OCI-LY3 (cell line): Measurements from ENCODE around the gene ITGB1.
A peak's percentile ranks its signal among the peaks of the same experiment; 100 is the strongest.

Experiments
- H2AFZ ChIP-seq: fragments of 200-600, 300-600 bp; shearing (Covaris generic); 2 replicates; pipeline ENCODE4 v1.6.0; 2014; ENCODE audit warnings: antibody characterized with exemption, low read depth, low read length
- H3K27ac ChIP-seq: fragments of 200-600, 300-600 bp; sonication (generic); 2 replicates; pipeline ENCODE4 v1.5.1; 2014; ENCODE audit warnings: mild to moderate bottlenecking, low read length, moderate library complexity, mixed read lengths
- H3K27me3 ChIP-seq: fragments of 200-600, 300-600 bp; sonication (generic); 2 replicates; pipeline ENCODE4 v1.6.1; 2014; ENCODE audit warnings: low read depth, low read length, mixed read lengths
- H3K36me3 ChIP-seq: fragments of 200-600, 300-600 bp; sonication (generic); replicated peaks from 2 replicates; pipeline ENCODE3; 2014; ENCODE audit warnings: low read depth, low read length, mixed read lengths
- H3K4me1 ChIP-seq: fragments of 300-600, 200-600 bp; sonication (generic); 2 replicates; pipeline ENCODE4 v1.6.1; 2014; ENCODE audit warnings: low read length, mixed read lengths
- H3K4me2 ChIP-seq: fragments of 200-600, 300-600 bp; sonication (generic); 2 replicates; pipeline ENCODE4 v1.6.1; 2014; ENCODE audit warnings: low read length, mixed read lengths
- H3K4me3 ChIP-seq: fragments of 300-600, 200-600 bp; sonication (generic); 2 replicates; pipeline ENCODE4 v1.5.1; 2014; ENCODE audit warnings: antibody characterized with exemption, mild to moderate bottlenecking, low read length, moderate library complexity
- H3K79me2 ChIP-seq: fragments of 300-600, 200-600 bp; shearing (Covaris generic); 2 replicates; pipeline ENCODE4 v1.6.1; 2014; ENCODE audit warnings: mild to moderate bottlenecking, low read length, mixed read lengths
- H3K9ac ChIP-seq: fragments of 300-600, 200-600 bp; shearing (Covaris generic); 2 replicates; pipeline ENCODE4 v1.6.0; 2014; ENCODE audit warnings: mild to moderate bottlenecking, low read length, moderate library complexity
- H3K9me3 ChIP-seq: fragments of 200-600, 300-600 bp; shearing (Covaris generic); 2 replicates; pipeline ENCODE4 v1.6.1; 2014; ENCODE audit warnings: low read length, mixed read lengths; ENCODE audit not compliant: insufficient read depth
- H4K20me1 ChIP-seq: fragments of 200-600, 300-600 bp; sonication (generic); 2 replicates; pipeline ENCODE4 v1.6.1; 2016; ENCODE audit warnings: low read length, mixed read lengths; ENCODE audit not compliant: insufficient read depth
- EZH2phosphoT487 ChIP-seq: fragments of 200-600 bp; shearing (Covaris generic); IDR thresholded peaks from 2 replicates; pipeline ENCODE4 v1.6.1; 2018; ENCODE audit warnings: antibody characterized with exemption, mixed run types, low read depth
- TF ChIP-seq, protein P1 (sequence below): fragments of 200-600, 300-600 bp; sonication (generic); IDR thresholded peaks from 2 replicates; pipeline ENCODE4 v1.5.1; 2014; ENCODE audit warnings: antibody characterized with exemption, low read length, low read depth

The ITGB1 gene

DNA sequence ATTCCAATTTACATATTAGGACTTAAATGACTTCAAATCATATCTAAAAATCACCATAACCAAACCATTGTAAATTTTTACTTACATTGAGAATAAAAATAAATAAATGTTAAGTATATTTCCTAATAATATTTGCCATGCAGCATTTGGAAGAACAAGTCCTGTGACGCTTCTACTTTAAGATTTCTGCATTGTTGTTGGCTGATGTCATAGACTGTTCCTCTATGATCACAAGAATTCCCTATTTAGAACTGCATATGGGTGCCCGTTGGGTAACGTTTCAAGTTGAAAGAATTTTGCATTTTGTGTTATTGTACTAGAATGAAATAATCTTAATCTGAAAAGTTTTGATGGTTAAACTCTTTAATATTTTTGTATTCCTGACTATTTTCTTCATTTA, 5.1 kb upstream of the ITGB1 start:
- Histone ChIP-seq H3K27ac (no peak overlapping the region), H3K9ac (no peak overlapping the region), H3K4me1 (peaks cover 24% of the 10 kb centered on the region)

DNA sequence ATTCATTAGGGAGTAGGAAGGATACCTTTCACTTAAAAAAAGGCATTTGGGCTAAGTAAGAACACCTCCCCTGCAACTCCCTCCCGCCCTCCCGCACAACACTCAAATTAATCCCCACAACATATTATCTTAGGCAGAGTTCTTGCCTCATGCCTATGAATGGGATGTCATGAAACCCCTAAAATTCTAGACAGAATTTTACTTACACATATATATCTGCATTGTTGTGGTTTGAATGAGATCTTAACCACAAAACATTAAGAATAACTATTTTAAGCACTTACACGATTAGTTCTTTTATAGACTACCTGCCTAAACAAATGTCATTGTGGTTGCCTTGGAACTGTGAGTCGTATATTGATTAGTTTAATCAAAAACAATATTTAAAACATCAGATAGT, 4.5 kb upstream of the ITGB1 start:
- H3K36me3 ChIP-seq = no peaks in the 10 kb centered on the region
- H3K4me3 ChIP-seq = no peak overlapping the region
- no peak overlapping the region for H3K4me2 ChIP-seq
- H3K9ac ChIP-seq = no peak overlapping the region
- no peaks in the 10 kb centered on the region for H3K9me3 ChIP-seq
- H2AFZ ChIP-seq = no peak overlapping the region
- H4K20me1 ChIP-seq = peaks cover 5% of the 10 kb centered on the region; the same call in 1 of the 2 replicates
- H3K27ac ChIP-seq = no peak overlapping the region
- TF ChIP-seq, protein P1, sequence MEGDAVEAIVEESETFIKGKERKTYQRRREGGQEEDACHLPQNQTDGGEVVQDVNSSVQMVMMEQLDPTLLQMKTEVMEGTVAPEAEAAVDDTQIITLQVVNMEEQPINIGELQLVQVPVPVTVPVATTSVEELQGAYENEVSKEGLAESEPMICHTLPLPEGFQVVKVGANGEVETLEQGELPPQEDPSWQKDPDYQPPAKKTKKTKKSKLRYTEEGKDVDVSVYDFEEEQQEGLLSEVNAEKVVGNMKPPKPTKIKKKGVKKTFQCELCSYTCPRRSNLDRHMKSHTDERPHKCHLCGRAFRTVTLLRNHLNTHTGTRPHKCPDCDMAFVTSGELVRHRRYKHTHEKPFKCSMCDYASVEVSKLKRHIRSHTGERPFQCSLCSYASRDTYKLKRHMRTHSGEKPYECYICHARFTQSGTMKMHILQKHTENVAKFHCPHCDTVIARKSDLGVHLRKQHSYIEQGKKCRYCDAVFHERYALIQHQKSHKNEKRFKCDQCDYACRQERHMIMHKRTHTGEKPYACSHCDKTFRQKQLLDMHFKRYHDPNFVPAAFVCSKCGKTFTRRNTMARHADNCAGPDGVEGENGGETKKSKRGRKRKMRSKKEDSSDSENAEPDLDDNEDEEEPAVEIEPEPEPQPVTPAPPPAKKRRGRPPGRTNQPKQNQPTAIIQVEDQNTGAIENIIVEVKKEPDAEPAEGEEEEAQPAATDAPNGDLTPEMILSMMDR = no peak
- no peak for TF ChIP-seq EZH2phosphoT487
- H3K79me2 ChIP-seq = no peaks in the 10 kb centered on the region; the same call in 1 of the 2 replicates
- H3K27me3 ChIP-seq = peaks cover 30% of the 10 kb centered on the region
- peaks cover 24% of the 10 kb centered on the region for H3K4me1 ChIP-seq

More for the DNA sequence above, 5.1 kb upstream of the ITGB1 start:
- peaks cover 5% of the 10 kb centered on the region; the same call in 1 of the 2 replicates for H4K20me1 ChIP-seq
- no peak overlapping the region for H3K4me2 ChIP-seq
- no peaks in the 10 kb centered on the region for H3K36me3 ChIP-seq
- peaks cover 30% of the 10 kb centered on the region for H3K27me3 ChIP-seq
- H3K79me2 ChIP-seq = no peaks in the 10 kb centered on the region
- no peaks in the 10 kb centered on the region for H3K9me3 ChIP-seq
- H3K4me3 ChIP-seq = no peak overlapping the region
- TF ChIP-seq EZH2phosphoT487 = no peak
- TF ChIP-seq, protein P1 = no peak
- H2AFZ ChIP-seq = no peak overlapping the region

DNA sequence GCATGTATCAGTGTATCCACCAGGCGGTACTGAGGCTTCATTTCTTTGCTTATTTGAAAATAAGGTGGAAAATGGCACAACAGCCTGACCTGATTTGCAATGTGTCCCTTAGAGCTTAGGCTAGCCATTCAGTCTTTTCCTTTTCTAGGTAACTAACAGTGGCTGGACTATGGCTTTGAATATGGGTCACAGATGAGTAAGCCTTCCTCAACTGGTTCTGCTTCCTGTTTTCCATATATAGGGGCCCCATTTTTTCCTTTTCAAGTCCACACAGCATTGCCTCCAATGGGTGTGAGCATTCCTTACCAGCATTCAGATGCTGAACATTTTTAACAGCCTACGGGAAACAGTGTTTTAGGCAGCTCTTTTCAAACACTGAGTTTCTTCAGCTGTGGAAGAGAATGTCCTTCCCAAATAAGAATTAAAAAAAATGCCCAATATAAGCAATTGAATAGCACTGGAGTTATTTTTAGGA, 3.9 kb upstream of the ITGB1 start:
- H3K4me2 ChIP-seq = peak overlapping the region; percentile 20
- no peak overlapping the region for H2AFZ ChIP-seq
- H3K9ac ChIP-seq = no peak overlapping the region
- peaks cover 35% of the 10 kb centered on the region for H3K27me3 ChIP-seq
- H3K27ac ChIP-seq = no peak overlapping the region
- H3K79me2 ChIP-seq = no peaks in the 10 kb centered on the region; the same call in 1 of the 2 replicates
- H3K4me3 ChIP-seq = no peak overlapping the region
- no peaks in the 10 kb centered on the region for H3K36me3 ChIP-seq
- H3K4me1 ChIP-seq = peaks cover 25% of the 10 kb centered on the region
- no peaks in the 10 kb centered on the region for H3K9me3 ChIP-seq
- peaks cover 5% of the 10 kb centered on the region; the same call in 1 of the 2 replicates for H4K20me1 ChIP-seq
- no peak for TF ChIP-seq EZH2phosphoT487
- TF ChIP-seq, protein P1 = no peak

DNA sequence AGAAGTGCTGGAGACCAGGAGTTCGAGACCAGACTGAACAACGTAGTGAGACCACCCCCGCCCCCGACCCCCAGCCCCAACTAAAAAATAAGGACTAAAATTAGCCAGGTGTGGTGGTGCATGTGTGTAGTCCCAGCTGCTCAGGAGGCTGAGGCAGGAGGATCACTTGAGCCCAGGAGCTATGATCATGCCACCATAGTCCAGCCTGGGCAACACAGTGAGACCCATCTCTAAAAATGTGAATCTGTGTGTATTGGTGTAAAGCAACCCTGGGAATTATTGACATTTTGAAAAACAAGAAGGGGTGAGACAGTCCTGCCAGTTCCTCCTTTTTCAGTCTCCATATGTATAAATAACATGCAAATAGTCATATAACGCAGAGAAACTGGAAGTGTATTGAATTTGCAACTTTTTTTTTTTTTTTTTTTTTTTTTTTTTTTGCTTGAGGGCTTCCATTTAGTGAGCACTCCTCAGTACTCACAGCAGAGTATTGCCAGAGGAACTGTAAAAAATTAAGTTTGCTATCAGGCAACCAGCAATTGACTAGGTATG, 3.4 kb upstream of the ITGB1 start:
- Histone ChIP-seq H4K20me1 (peaks cover 5% of the 10 kb centered on the region; the same call in 1 of the 2 replicates), H3K79me2 (no peaks in the 10 kb centered on the region; the same call in 1 of the 2 replicates), H3K4me1 (peaks cover 28% of the 10 kb centered on the region), H2AFZ (no peak overlapping the region), H3K36me3 (no peaks in the 10 kb centered on the region), H3K27me3 (peaks cover 40% of the 10 kb centered on the region), H3K9ac (no peak overlapping the region), H3K27ac (no peak overlapping the region), H3K4me2 (peak overlapping the region; percentile 20), H3K9me3 (no peaks in the 10 kb centered on the region), H3K4me3 (no peak overlapping the region)
- TF ChIP-seq EZH2phosphoT487 = no peak
- TF ChIP-seq, protein P1 = no peak
